Astrocyte (in vitro differentiated cells and primary cell): ENCODE data around the gene MYRIP. TPM values are rescaled to one million over a fixed set of nuclear protein-coding genes. Genes with fewer than 3 reads are reported as not detected.

ENCODE experiments used
- DNase-seq: peaks from one replicate; pipeline ENCODE4 v3.0.0-alpha.2; 2010; ENCODE audit warnings: low read depth
- FAIRE-seq: peaks from 2 replicates; lab custom pipeline; 2011; peaks lifted over from hg19 to GRCh38; lab: Jason Lieb, UNC
- H2AFZ ChIP-seq: 2 replicates; pipeline ENCODE4 v1.6.0; 2012; ENCODE audit warnings: low read depth, low read length, inconsistent platforms
- H3K27ac ChIP-seq: 2 replicates; pipeline ENCODE4 v1.5.1; 2011; ENCODE audit warnings: low read depth, low read length, inconsistent platforms
- H3K27me3 ChIP-seq: 2 replicates; pipeline ENCODE4 v1.6.0; 2011; ENCODE audit warnings: low read length, inconsistent platforms; ENCODE audit not compliant: insufficient read depth
- H3K36me3 ChIP-seq: 2 replicates; pipeline ENCODE4 v1.5.1; 2011; ENCODE audit warnings: low read length, inconsistent platforms; ENCODE audit not compliant: insufficient read depth
- H3K4me1 ChIP-seq: 2 replicates; pipeline ENCODE4 v1.5.1; 2011; ENCODE audit warnings: low read length, inconsistent platforms; ENCODE audit not compliant: insufficient read depth
- H3K4me2 ChIP-seq: 2 replicates; pipeline ENCODE4 v1.6.0; 2012; ENCODE audit warnings: low read length, inconsistent platforms
- H3K4me3 ChIP-seq: 2 replicates; pipeline ENCODE4 v1.5.1; 2011; ENCODE audit warnings: low read depth, mild to moderate bottlenecking, low read length, inconsistent platforms; ENCODE audit not compliant: insufficient read depth
- H3K79me2 ChIP-seq: 2 replicates; pipeline ENCODE4 v1.6.0; 2012; ENCODE audit warnings: mild to moderate bottlenecking, low read length, inconsistent platforms; ENCODE audit not compliant: insufficient read depth
- H3K9ac ChIP-seq: 2 replicates; pipeline ENCODE4 v1.6.0; 2012; ENCODE audit warnings: mild to moderate bottlenecking, low read length, inconsistent platforms
- H3K9me3 ChIP-seq: 2 replicates; pipeline ENCODE4 v1.5.1; 2012; ENCODE audit warnings: low read depth, mild to moderate bottlenecking, low read length, inconsistent platforms; ENCODE audit not compliant: insufficient read depth
- H4K20me1 ChIP-seq: 2 replicates; pipeline ENCODE4 v1.6.0; 2012; ENCODE audit warnings: low read length, inconsistent platforms; ENCODE audit not compliant: insufficient read depth
- H3K27ac Mint-ChIP-seq: one replicate; pipeline ENCODE4 v1.8.0; 2021; ENCODE audit warnings: mild to moderate bottlenecking, mixed read lengths; ENCODE audit not compliant: unreplicated experiment
- H3K27me3 Mint-ChIP-seq: one replicate; pipeline ENCODE4 v1.8.0; 2021; ENCODE audit warnings: low read depth, mixed read lengths; ENCODE audit not compliant: unreplicated experiment
- H3K36me3 Mint-ChIP-seq: one replicate; pipeline ENCODE4 v1.8.0; 2021; ENCODE audit warnings: low read depth, mixed read lengths; ENCODE audit not compliant: unreplicated experiment
- H3K4me1 Mint-ChIP-seq: one replicate; pipeline ENCODE4 v1.8.0; 2021; ENCODE audit warnings: low read depth, mixed read lengths; ENCODE audit not compliant: unreplicated experiment
- H3K4me3 Mint-ChIP-seq: one replicate; pipeline ENCODE4 v1.8.0; 2021; ENCODE audit warnings: mild to moderate bottlenecking, moderate library complexity, mixed read lengths; ENCODE audit not compliant: unreplicated experiment
- H3K9me3 Mint-ChIP-seq: one replicate; pipeline ENCODE4 v1.8.0; 2021; ENCODE audit warnings: mild to moderate bottlenecking, mixed read lengths; ENCODE audit not compliant: unreplicated experiment
- EZH2 ChIP-seq: IDR thresholded peaks from 2 replicates; pipeline ENCODE4 v1.6.1; 2012; ENCODE audit warnings: mild to moderate bottlenecking, low read length, inconsistent platforms; ENCODE audit not compliant: insufficient read depth
- total RNA-seq: library from RNA; stranded (reverse); gene quantifications from 2 replicates; pipeline ENCODE4 v1.2.1, GENCODE V29; 2021
- TF ChIP-seq, protein P1 (sequence below): IDR thresholded peaks from 2 replicates; pipeline ENCODE4 v1.5.1; 2011; ENCODE audit warnings: low read depth, mild to moderate bottlenecking, inconsistent platforms, low read length, moderate library complexity; ENCODE audit not compliant: insufficient read depth

The MYRIP gene
- total RNA-seq, 1 donor from 2014 or later = 0.07 TPM

DNA sequence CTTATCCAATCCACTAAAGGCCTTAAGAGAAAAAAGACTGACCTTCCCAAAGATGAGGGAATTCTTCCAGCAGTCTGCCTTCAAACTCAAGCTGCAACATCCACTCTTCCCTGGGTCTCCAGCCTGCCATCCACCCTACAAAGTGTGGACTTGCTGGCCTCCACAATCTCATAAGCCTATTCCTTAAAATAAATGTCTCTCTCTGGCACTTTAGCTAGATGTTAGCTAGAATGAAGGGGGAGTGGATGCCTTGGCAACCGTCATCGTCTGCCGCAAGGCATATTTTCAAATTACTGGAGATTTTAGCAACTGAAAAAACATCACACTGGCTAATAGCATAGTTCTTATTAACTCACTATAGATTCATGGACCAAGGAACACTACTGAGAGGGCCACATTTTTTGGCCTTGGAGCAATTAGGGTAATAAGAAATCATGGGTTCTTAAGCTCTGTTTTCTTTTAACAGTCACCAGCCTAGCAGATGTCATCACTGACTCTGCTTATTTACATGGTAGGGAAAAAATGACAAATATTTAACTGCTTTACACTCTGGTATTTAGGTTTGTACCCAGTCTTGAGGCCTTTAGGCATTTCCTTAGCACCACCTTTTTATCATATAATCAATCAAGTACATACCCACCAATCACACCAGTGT, 245.3 kb downstream of the MYRIP start:
- no peaks in the 10 kb centered on the region for H3K27me3 ChIP-seq
- no peaks in the 10 kb centered on the region for H3K36me3 ChIP-seq
- peak; percentile 96 for FAIRE-seq
- no peaks in the 10 kb centered on the region for H4K20me1 ChIP-seq
- H3K4me3 ChIP-seq = no peak overlapping the region
- no peak for TF ChIP-seq EZH2
- TF ChIP-seq, protein P1, sequence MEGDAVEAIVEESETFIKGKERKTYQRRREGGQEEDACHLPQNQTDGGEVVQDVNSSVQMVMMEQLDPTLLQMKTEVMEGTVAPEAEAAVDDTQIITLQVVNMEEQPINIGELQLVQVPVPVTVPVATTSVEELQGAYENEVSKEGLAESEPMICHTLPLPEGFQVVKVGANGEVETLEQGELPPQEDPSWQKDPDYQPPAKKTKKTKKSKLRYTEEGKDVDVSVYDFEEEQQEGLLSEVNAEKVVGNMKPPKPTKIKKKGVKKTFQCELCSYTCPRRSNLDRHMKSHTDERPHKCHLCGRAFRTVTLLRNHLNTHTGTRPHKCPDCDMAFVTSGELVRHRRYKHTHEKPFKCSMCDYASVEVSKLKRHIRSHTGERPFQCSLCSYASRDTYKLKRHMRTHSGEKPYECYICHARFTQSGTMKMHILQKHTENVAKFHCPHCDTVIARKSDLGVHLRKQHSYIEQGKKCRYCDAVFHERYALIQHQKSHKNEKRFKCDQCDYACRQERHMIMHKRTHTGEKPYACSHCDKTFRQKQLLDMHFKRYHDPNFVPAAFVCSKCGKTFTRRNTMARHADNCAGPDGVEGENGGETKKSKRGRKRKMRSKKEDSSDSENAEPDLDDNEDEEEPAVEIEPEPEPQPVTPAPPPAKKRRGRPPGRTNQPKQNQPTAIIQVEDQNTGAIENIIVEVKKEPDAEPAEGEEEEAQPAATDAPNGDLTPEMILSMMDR = no peak
- H3K4me1 Mint-ChIP-seq = peaks cover 14% of the 10 kb centered on the region
- H3K36me3 Mint-ChIP-seq = no peaks in the 10 kb centered on the region
- H3K9me3 ChIP-seq = no peaks in the 10 kb centered on the region
- no peaks in the 10 kb centered on the region for H3K79me2 ChIP-seq
- H3K27ac Mint-ChIP-seq = peak overlapping the region; percentile 11
- H3K27me3 Mint-ChIP-seq = no peaks in the 10 kb centered on the region
- H3K9ac ChIP-seq = no peak overlapping the region
- H3K9me3 Mint-ChIP-seq = peaks cover 5% of the 10 kb centered on the region
- no peak overlapping the region for H3K4me2 ChIP-seq
- no peak overlapping the region for H3K4me3 Mint-ChIP-seq
- DNase-seq = peak; percentile 36
- no peak overlapping the region for H3K27ac ChIP-seq
- no peaks in the 10 kb centered on the region for H3K4me1 ChIP-seq
- H2AFZ ChIP-seq = no peak overlapping the region

DNA sequence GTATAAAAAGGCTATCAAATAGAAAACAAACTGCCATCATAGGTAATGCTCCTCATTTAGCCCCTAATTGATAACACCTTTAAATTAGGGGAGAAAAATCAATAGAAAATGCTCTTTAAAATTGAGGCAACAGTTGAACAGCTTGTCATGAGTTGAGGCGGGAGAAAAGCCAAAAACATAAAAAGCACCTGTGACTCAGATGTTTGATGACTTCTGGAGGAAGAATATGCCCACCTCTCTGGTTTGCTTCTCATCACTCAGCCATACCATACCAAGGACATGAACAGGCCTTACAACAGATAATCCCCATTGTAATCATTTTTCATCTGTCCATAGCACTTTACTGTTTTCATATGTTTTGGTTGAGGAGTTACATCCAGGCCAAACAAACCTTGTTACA, 246.0 kb downstream of the MYRIP start:
- no peak for TF ChIP-seq EZH2
- TF ChIP-seq, protein P1 = no peak
- no peaks in the 10 kb centered on the region for H3K9me3 ChIP-seq
- H3K27ac ChIP-seq = no peak overlapping the region
- DNase-seq (peak; percentile 4), FAIRE-seq (no peak)
- H3K27me3 ChIP-seq = no peaks in the 10 kb centered on the region
- H2AFZ ChIP-seq = no peak overlapping the region
- H4K20me1 ChIP-seq = no peaks in the 10 kb centered on the region
- no peak overlapping the region for H3K27ac Mint-ChIP-seq
- no peaks in the 10 kb centered on the region for H3K36me3 Mint-ChIP-seq
- no peak overlapping the region for H3K9ac ChIP-seq
- no peaks in the 10 kb centered on the region for H3K27me3 Mint-ChIP-seq
- H3K4me1 Mint-ChIP-seq = peaks cover 14% of the 10 kb centered on the region
- H3K9me3 Mint-ChIP-seq = peaks cover 3% of the 10 kb centered on the region
- no peak overlapping the region for H3K4me2 ChIP-seq
- H3K79me2 ChIP-seq = no peaks in the 10 kb centered on the region
- no peaks in the 10 kb centered on the region for H3K4me1 ChIP-seq
- H3K36me3 ChIP-seq = no peaks in the 10 kb centered on the region
- no peak overlapping the region for H3K4me3 Mint-ChIP-seq
- no peak overlapping the region for H3K4me3 ChIP-seq

- Histone ChIP-seq H3K36me3 (no peaks in the 10 kb centered on the region), H3K4me1 (no peaks in the 10 kb centered on the region), H4K20me1 (no peaks in the 10 kb centered on the region), H2AFZ (no peak overlapping the region), H3K27me3 (no peaks in the 10 kb centered on the region), H3K79me2 (no peaks in the 10 kb centered on the region), H3K4me2 (no peak overlapping the region), H3K27ac (no peak overlapping the region), H3K9me3 (no peaks in the 10 kb centered on the region), H3K9ac (no peak overlapping the region), H3K4me3 (no peak overlapping the region)
- H3K4me3 Mint-ChIP-seq = no peak overlapping the region
- no peaks in the 10 kb centered on the region for H3K9me3 Mint-ChIP-seq
- FAIRE-seq = no peak
- no peaks in the 10 kb centered on the region for H3K36me3 Mint-ChIP-seq
- H3K27ac Mint-ChIP-seq = no peak overlapping the region
- peak; percentile 4 for DNase-seq
- TF ChIP-seq, protein P1 = no peak
- no peak for TF ChIP-seq EZH2
- H3K4me1 Mint-ChIP-seq = peaks cover 14% of the 10 kb centered on the region
- H3K27me3 Mint-ChIP-seq = no peaks in the 10 kb centered on the region
Measured at GRCh38 chr3:40055956-40056355, 246.5 kb downstream of the MYRIP start.
